ENCODE data around the gene CPNE6. TPM values are rescaled to one million over a fixed set of nuclear protein-coding genes. Genes with fewer than 3 reads are reported as not detected.

CPNE6 gene
- polyA plus RNA-seq, 2 of the 4 experiments (the other 2 are of a cell fraction), result not detected

GRCh38 chr14:24106672-24107271 is 35.4 kb downstream of the CPNE6 start:
- TF ChIP-seq ZC3H11A (IDR thresholded peaks at IDR 0.05), result no peak
- peak; percentile 92 for TF ChIP-seq MAFK (IDR thresholded peaks at IDR 0.05; ENCODE audit: partially characterized antibody)
- Histone ChIP-seq H3K9me3 (no peaks in the 10 kb centered on the region), H3K4me2 (no peak overlapping the region), H3K4me3 (no peak overlapping the region), H3K27ac (no peak overlapping the region), H3K4me1 (peaks cover 6% of the 10 kb centered on the region; the same call in 1 of the 3 replicates)
- no peak for DNase-seq (ENCODE audit: low read depth in 1 of 2, low spot score in 1 of 2)
- WGBS (ENCODE audit: missing lambda C conversion rate), result 77% methylated on average over 4 of the region's 4 CpGs
- CTCF ChIA-PET, result interaction anchor here (1.5 to 13.3 kb wide), 8 partner anchors 11 to 92 kb away, joined by 3 to 244 read pairs (median 24); partner anchors contain the start of genes IRF9, PCK2, PSME2 and RNF31
- ATAC-seq, result no peak
- FAIRE-seq, result no peak
- POLR2A ChIA-PET, result interaction anchor here (1.1 to 6.1 kb wide), 3 partner anchors 8 to 29 kb away, joined by 3 to 38 read pairs (median 26); partner anchors contain the start of genes DCAF11, NRL, PCK2 and PSME1

DNA sequence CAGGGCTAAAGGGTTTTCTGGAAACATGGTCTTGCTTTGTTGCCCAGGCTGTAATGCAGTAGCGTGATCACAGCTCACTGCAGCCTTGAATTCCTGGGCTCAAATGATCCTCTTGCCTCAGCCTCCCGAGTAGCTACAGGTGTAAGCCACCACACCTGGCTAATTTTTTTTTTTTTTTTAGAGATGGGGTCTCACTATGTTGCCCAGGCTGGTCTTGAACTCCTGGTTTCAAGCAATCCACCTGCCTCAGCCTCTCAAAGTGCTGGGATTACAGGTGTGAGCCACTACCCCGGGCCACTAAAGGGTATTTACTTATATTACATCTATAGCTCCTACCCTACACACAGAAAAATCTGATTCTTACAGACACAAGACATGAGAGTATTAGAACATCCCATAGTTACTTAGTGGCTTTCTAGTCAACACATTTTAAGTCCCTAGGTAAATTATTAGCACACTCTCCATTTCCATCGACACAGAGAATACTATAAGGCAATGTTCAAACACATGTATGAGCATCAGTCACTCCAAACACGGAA is 37.0 kb downstream of the CPNE6 start:
- DNase-seq (ENCODE audit: low read depth in 1 of 2, low spot score in 1 of 2), result no peak
- no peaks in the 10 kb centered on the region for H3K9me3 ChIP-seq
- WGBS (ENCODE audit: missing lambda C conversion rate), result 17% methylated on average over 5 of the region's 5 CpGs
- CTCF ChIA-PET, result interaction anchor here (0.6 to 13.3 kb wide), 40 partner anchors 10 to 381 kb away, joined by 3 to 244 read pairs (median 5); partner anchors contain the start of genes CIDEB, EMC9, IRF9 and PCK2
- FAIRE-seq, result no peak
- no peak for TF ChIP-seq ZSCAN20 (CRISPR knock-in tag; IDR thresholded peaks at IDR 0.05)
- no peak for TF ChIP-seq CTCF (IDR thresholded peaks at IDR 0.05)
- TF ChIP-seq NR3C1 (IDR thresholded peaks at IDR 0.05), result no peak
- TF ChIP-seq BCL3 (IDR thresholded peaks at IDR 0.05), result no peak
- TF ChIP-seq, protein P1, sequence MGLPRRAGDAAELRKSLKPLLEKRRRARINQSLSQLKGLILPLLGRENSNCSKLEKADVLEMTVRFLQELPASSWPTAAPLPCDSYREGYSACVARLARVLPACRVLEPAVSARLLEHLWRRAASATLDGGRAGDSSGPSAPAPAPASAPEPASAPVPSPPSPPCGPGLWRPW (IDR thresholded peaks at IDR 0.05), result no peak
- TF ChIP-seq CHD2 (IDR thresholded peaks at IDR 0.05; ENCODE audit: low read length, partially characterized antibody), result no peak
- TF ChIP-seq ZFP36 (IDR thresholded peaks at IDR 0.05; ENCODE audit: borderline replicate concordance, partially characterized antibody), result no peak
- TF ChIP-seq RNF2 (IDR thresholded peaks at IDR 0.05; ENCODE audit: borderline replicate concordance, low read depth), result no peak
- TF ChIP-seq MAZ (IDR thresholded peaks at IDR 0.05; ENCODE audit: borderline replicate concordance, low read depth, low read length), result no peak
- TF ChIP-seq RAD21 (conservative IDR thresholded peaks at IDR 0.05 in 1 of 2, IDR thresholded peaks at IDR 0.05 in 1 of 2), result no peak
- no peak for TF ChIP-seq ESRRA (IDR thresholded peaks at IDR 0.05; ENCODE audit: borderline replicate concordance, low read length)
- TF ChIP-seq, protein P2, sequence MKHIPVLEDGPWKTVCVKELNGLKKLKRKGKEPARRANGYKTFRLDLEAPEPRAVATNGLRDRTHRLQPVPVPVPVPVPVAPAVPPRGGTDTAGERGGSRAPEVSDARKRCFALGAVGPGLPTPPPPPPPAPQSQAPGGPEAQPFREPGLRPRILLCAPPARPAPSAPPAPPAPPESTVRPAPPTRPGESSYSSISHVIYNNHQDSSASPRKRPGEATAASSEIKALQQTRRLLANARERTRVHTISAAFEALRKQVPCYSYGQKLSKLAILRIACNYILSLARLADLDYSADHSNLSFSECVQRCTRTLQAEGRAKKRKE (CRISPR knock-in tag; IDR thresholded peaks at IDR 0.05; ENCODE audit: low read depth), result no peak
- no peak for TF ChIP-seq MYC (IDR thresholded peaks at IDR 0.05; ENCODE audit: borderline replicate concordance, low read length)
- ATAC-seq, result peak in 1 of 2 experiments; percentile 56; a peak in 4 of 6 replicates
- POLR2A ChIA-PET, result interaction anchor here (0.6 to 6.1 kb wide), 7 partner anchors 8 to 50 kb away, joined by 3 to 38 read pairs (median 7); partner anchors contain the start of genes EMC9, PCK2 and PSME1
- H3K4me3 ChIP-seq, result no peak overlapping the region
- peak overlapping the region; percentile 2; the same call in 1 of the 3 replicates for H3K4me2 ChIP-seq
- H3K27ac ChIP-seq, result no peak overlapping the region
- H3K4me1 ChIP-seq, result peaks cover 9% of the 10 kb centered on the region; the same call in 1 of the 3 replicates

GRCh38 chr14:24110060-24110459 is 38.7 kb downstream of the CPNE6 start:
- peaks cover 9% of the 10 kb centered on the region; the same call in 1 of the 3 replicates for H3K4me1 ChIP-seq
- ATAC-seq (no peak), FAIRE-seq (no peak), DNase-seq (ENCODE audit: low read depth in 1 of 2, low spot score in 1 of 2) (no peak)
- TF ChIP-seq FOSL2 (IDR thresholded peaks at IDR 0.05) (no peak), FOSL2 (CRISPR knock-in tag; IDR thresholded peaks at IDR 0.05) (no peak), FOXS1 (CRISPR knock-in tag; IDR thresholded peaks at IDR 0.05) (no peak), CHD4 (IDR thresholded peaks at IDR 0.05; ENCODE audit: borderline replicate concordance) (no peak), MAFK (IDR thresholded peaks at IDR 0.05; ENCODE audit: partially characterized antibody) (no peak), TP53 (CRISPR knock-in tag; IDR thresholded peaks at IDR 0.05) (no peak), EHF (CRISPR knock-in tag; IDR thresholded peaks at IDR 0.05) (no peak), JUN (IDR thresholded peaks at IDR 0.05) (no peak), SREBF2 (IDR thresholded peaks at IDR 0.05) (no peak), POLR2A (IDR thresholded peaks at IDR 0.05; ENCODE audit: low read length) (no peak), ZFP36 (IDR thresholded peaks at IDR 0.05; ENCODE audit: borderline replicate concordance, partially characterized antibody) (no peak), TFCP2L1 (CRISPR knock-in tag; IDR thresholded peaks at IDR 0.05) (no peak), NR3C1 (IDR thresholded peaks at IDR 0.05) (no peak), HOXA7 (CRISPR knock-in tag; IDR thresholded peaks at IDR 0.05) (no peak)
- ChIA-PET POLR2A (interaction anchor here (1.9 to 6.1 kb wide), 2 partner anchors 16 to 29 kb away, joined by 6 to 38 read pairs; partner anchors contain the start of gene PCK2), CTCF (interaction anchor here (0.6 to 13.3 kb wide), 18 partner anchors 8 to 181 kb away, joined by 3 to 244 read pairs (median 6); partner anchors contain the start of genes IRF9, PCK2 and RNF31)
- no peak overlapping the region for H3K4me2 ChIP-seq
- H3K4me3 ChIP-seq, result no peak overlapping the region
- H3K27ac ChIP-seq, result no peak overlapping the region
- WGBS (ENCODE audit: missing lambda C conversion rate), result 80% methylated on average over 9 of the region's 9 CpGs
- no peaks in the 10 kb centered on the region for H3K9me3 ChIP-seq

All from A549 (cell line).